Left lobe of liver (tissue), 1 donor: Measurements from ENCODE around the gene CHSY1. TPM values are rescaled to one million over a fixed set of nuclear protein-coding genes. Genes with fewer than 3 reads are reported as not detected.

ENCODE experiments used
- total RNA-seq: library from RNA; stranded (reverse); gene quantifications from one replicate; pipeline ENCODE4 v1.2.1, GENCODE V29; 2021
- donor health status: DM: no; HTN: yes; CAD: no.

Gene CHSY1
- total RNA-seq, 1 donor from 2014 or later, result 6.3 TPM

Other genes starting within 250 kb of the CHSY1 start
- 33.9 TPM for gene SELENOS, start 25.4 kb upstream of the CHSY1 start, total RNA-seq
- 22.2 TPM for gene SNRPA1, start 43.2 kb upstream of the CHSY1 start, total RNA-seq
- gene PCSK6, start 237.7 kb upstream of the CHSY1 start, total RNA-seq, result 180 TPM